K562 (cell line): Measurements from ENCODE around the gene RAB31. TPM values are rescaled to one million over a fixed set of nuclear protein-coding genes. Genes with fewer than 3 reads are reported as not detected.

ENCODE experiments used
- ATAC-seq: fragments of 200-7000 bp; cut with Tn5 transposase; 3 replicates; pipeline ENCODE4 v1.9.1; 2020; ENCODE audit warnings: moderate library complexity
- BruUV-seq: library from RNA; stranded (reverse); fragments of 400-500 nt; replicated peaks from 2 replicates; lab custom pipeline; 2021; lab: Mats Ljungman, UMichigan
- CTCF ChIA-PET: fragments of 300-600 bp; formaldehyde crosslinking; extraction: SDS; loops from one replicate; lab custom pipeline; 2021; ENCODE audit warnings: low intra/inter-chr PET ratio; lab: Yijun Ruan, JAX
- POLR2A ChIA-PET: fragments of 300-600, 350-650 bp; sonication (Branson Sonifier 250); formaldehyde crosslinking; extraction: SDS; loops from one replicate; lab custom pipeline; 2021; ENCODE audit warnings: antibody characterized with exemption, inconsistent platforms; lab: Yijun Ruan, JAX
- DNase-seq, 4 experiments: peaks; one replicate each; pipeline versions ENCODE4 v3.0.0 to v3.0.0-alpha.2; 2011 to 2018; ENCODE audit warnings: low spot score in 3 of 4, mixed read lengths in 3 of 4; ENCODE audit errors: extremely low read depth in 1 of 4
- FAIRE-seq: peaks from 2 replicates; lab custom pipeline; 2011; peaks lifted over from hg19 to GRCh38; lab: Jason Lieb, UNC
- H2AFZ ChIP-seq: 2 replicates; pipeline ENCODE4 v1.6.0; 2011; ENCODE audit warnings: low read depth, low read length, control low read depth, inconsistent platforms
- H3K27ac ChIP-seq: fragments of 200-600 bp; 3 replicates; pipeline ENCODE4 v1.8.0; 2011; ENCODE audit warnings: low read depth, mild to moderate bottlenecking, control low read depth, inconsistent platforms, low read length, moderate library complexity, mixed read lengths; ENCODE audit errors: extremely low read depth
- H3K27me3 ChIP-seq, 2 experiments: fragments of 300-600 bp in 1 of 2; 2 replicates in 1 of 2; 3 replicates in 1 of 2; pipeline versions ENCODE4 v1.6.0 to v1.8.0; 2011; ENCODE audit warnings: inconsistent platforms in 2 of 2, low read length in 2 of 2, mild to moderate bottlenecking in 1 of 2, mixed read lengths in 1 of 2, moderate library complexity in 1 of 2; ENCODE audit not compliant: control insufficient read depth in 2 of 2, insufficient read depth in 2 of 2
- H3K36me3 ChIP-seq: fragments of 300-600 bp; 3 replicates; pipeline ENCODE4 v1.8.0; 2011; ENCODE audit warnings: mild to moderate bottlenecking, low read length, inconsistent platforms; ENCODE audit not compliant: control insufficient read depth, insufficient read depth
- H3K4me1 ChIP-seq, 2 experiments: fragments of 200-600 bp in 1 of 2; replicated peaks in 1 of 2; 2 replicates in 1 of 2; 3 replicates in 1 of 2; pipeline versions ENCODE4 v1.5.1 to v1.8.0; 2011; ENCODE audit warnings: inconsistent platforms in 2 of 2, low read length in 2 of 2, mild to moderate bottlenecking in 1 of 2, mixed read lengths in 1 of 2, moderate library complexity in 1 of 2; ENCODE audit not compliant: control insufficient read depth in 2 of 2, insufficient read depth in 2 of 2
- H3K4me2 ChIP-seq: 2 replicates; pipeline ENCODE4 v1.6.1; 2011; ENCODE audit warnings: low read length, control low read depth, inconsistent platforms, mixed read lengths; ENCODE audit not compliant: insufficient read depth
- H3K4me3 ChIP-seq: fragments of 200-600 bp; sonication (generic), shearing (Covaris generic); 2 replicates; pipeline ENCODE4 v1.5.1; 2016; ENCODE audit warnings: control low read depth, inconsistent platforms
- H3K79me2 ChIP-seq: fragments of 200-600 bp; 3 replicates; pipeline ENCODE4 v1.8.0; 2011; ENCODE audit warnings: low read length, inconsistent platforms; ENCODE audit not compliant: control insufficient read depth, insufficient read depth
- H3K9ac ChIP-seq, 2 experiments: 2 replicates each; pipeline versions ENCODE4 v1.6.0 to v1.6.1; 2011; ENCODE audit warnings: low read depth in 2 of 2, low read length in 2 of 2, control low read depth in 1 of 2, inconsistent platforms in 1 of 2, mild to moderate bottlenecking in 1 of 2, mixed read lengths in 1 of 2; ENCODE audit not compliant: insufficient read depth in 1 of 2
- H3K9me1 ChIP-seq: one replicate; pipeline ENCODE4 v1.6.0; 2011; ENCODE audit warnings: inconsistent platforms, mild to moderate bottlenecking, low read length, moderate library complexity; ENCODE audit not compliant: control insufficient read depth, insufficient read depth
- H3K9me3 ChIP-seq: replicated peaks from 2 replicates; pipeline ENCODE4 v1.5.1; 2011; ENCODE audit warnings: low read depth, low read length, inconsistent platforms; ENCODE audit not compliant: control insufficient read depth, insufficient read depth
- H4K20me1 ChIP-seq: replicated peaks from 2 replicates; pipeline ENCODE4 v1.6.1; 2011; ENCODE audit warnings: low read length, inconsistent platforms, mixed read lengths; ENCODE audit not compliant: control insufficient read depth, insufficient read depth
- ATF1 ChIP-seq, 2 experiments: fragments of 450-650 bp in 1 of 2; IDR thresholded peaks; 2 replicates each; pipeline ENCODE4 v1.6.1; 2016; ENCODE audit warnings: missing compliant biosample characterization in 1 of 2, missing genetic modification characterization in 1 of 2
- DPF2 ChIP-seq: fragments of 450-650 bp; IDR thresholded peaks from 2 replicates; pipeline ENCODE4 v1.6.1; 2016
- ETV6 ChIP-seq, 3 experiments: fragments of 150-350 bp in 1 of 3; sonication (generic) in 1 of 3; formaldehyde crosslinking in 1 of 3; IDR thresholded peaks; 2 replicates each; pipeline versions ENCODE4 v1.6.1 to v1.8.0; 2014 to 2022; ENCODE audit warnings: borderline replicate concordance in 2 of 3, low read depth in 2 of 3, antibody characterized with exemption in 1 of 3, low read length in 1 of 3, mild to moderate bottlenecking in 1 of 3, missing genetic modification reagents in 1 of 3
- NCOA2 ChIP-seq, 2 experiments: fragments of 450-650 bp; IDR thresholded peaks; 2 replicates each; pipeline ENCODE4 v1.6.1; 2018; ENCODE audit warnings: mild to moderate bottlenecking in 2 of 2, moderate library complexity in 1 of 2; ENCODE audit not compliant: partially characterized antibody in 2 of 2
- NONO ChIP-seq, 2 experiments: fragments of 200-400 bp in 1 of 2; fragments of 450-650 bp in 1 of 2; formaldehyde crosslinking in 1 of 2; IDR thresholded peaks; 2 replicates each; pipeline ENCODE4 v1.6.1; 2017; ENCODE audit warnings: low read depth in 2 of 2, mild to moderate bottlenecking in 2 of 2, moderate library complexity in 2 of 2, low read length in 1 of 2
- ZNF41 ChIP-seq: fragments of 250-450 bp; sonication (Bioruptor Pico); conservative IDR thresholded peaks from 2 replicates; pipeline ENCODE4 v1.4.0; 2020; ENCODE audit warnings: mild to moderate bottlenecking
- WGBS: fragments of 100-300 bp; shearing (Covaris generic); methylation state at CpG from one replicate; pipeline ENCODE4 v1.1.6; 2016; ENCODE audit warnings: low coverage, mixed read lengths; ENCODE audit not compliant: insufficient coverage; ENCODE audit errors: missing lambda C conversion rate; 5-methylcytosine and 5-hydroxymethylcytosine counted together
- in situ Hi-C: fragments of 300-500 bp; cut with MboI; formaldehyde crosslinking; loops from 4 replicates; pipeline ENCODE4 v1.15.0; 2018; ENCODE audit warnings: inconsistent platforms, mixed read lengths
- intact Hi-C: fragments of 100-400 bp; cut with micrococcal nuclease; formaldehyde crosslinking; loops from 2 replicates; pipeline ENCODE4 v1.14.2; 2022
- polyA plus RNA-seq, 8 experiments: library from polyadenylated mRNA; depleted of rRNA in 4 of 8; stranded (reverse) in 5 of 8; unstranded in 3 of 8; fragments of >200 nt; fragmentation: Nextera tagmentation in 2 of 8; fragmentation: Illumina TruSeq in 1 of 8; extraction: Ambion mirVana in 2 of 8; extraction: Trizol in 1 of 8; gene quantifications; 2 replicates each; pipeline versions ENCODE4 v1.2.1 to v1.2.3, GENCODE V29; 2011 to 2014; ENCODE audit warnings: inconsistent platforms in 1 of 8, missing spikeins in 1 of 8
- total RNA-seq, 7 experiments: library from RNA; depleted of rRNA in 6 of 7; stranded (reverse); fragments of >200 nt in 6 of 7; fragmentation: Illumina TruSeq in 2 of 7; extraction: Trizol in 2 of 7; gene quantifications; 2 replicates each; pipeline versions ENCODE4 v1.2.1 to v1.2.3, GENCODE V29; 2011 to 2021; ENCODE audit warnings: low replicate concordance in 1 of 7
- TF ChIP-seq, protein P1 (sequence below): fragments of 450-650 bp; IDR thresholded peaks from one replicate; pipeline ENCODE4 v1.6.1; 2018; ENCODE audit warnings: mild to moderate bottlenecking, moderate library complexity; ENCODE audit not compliant: partially characterized antibody
- TF ChIP-seq, protein P2 (sequence below): sonication (generic); formaldehyde crosslinking; IDR thresholded peaks from 2 replicates; pipeline ENCODE4 v1.8.1; 2022; ENCODE audit warnings: missing genetic modification reagents
- TF ChIP-seq, protein P3 (sequence below), 2 experiments: fragments of 450-650 bp; formaldehyde crosslinking in 1 of 2; IDR thresholded peaks; 2 replicates each; pipeline versions ENCODE4 v1.4.0 to v1.6.1; 2014 to 2020; ENCODE audit warnings: mild to moderate bottlenecking in 2 of 2, borderline replicate concordance in 1 of 2, low read depth in 1 of 2

The RAB31 gene
- total and polyA plus RNA-seq, 9 of the 15 experiments (the other 6 are each of a cell fraction or from before 2014, with no cell fraction given), result 20.7 to 70.4 (median 41.3) TPM

DNA sequence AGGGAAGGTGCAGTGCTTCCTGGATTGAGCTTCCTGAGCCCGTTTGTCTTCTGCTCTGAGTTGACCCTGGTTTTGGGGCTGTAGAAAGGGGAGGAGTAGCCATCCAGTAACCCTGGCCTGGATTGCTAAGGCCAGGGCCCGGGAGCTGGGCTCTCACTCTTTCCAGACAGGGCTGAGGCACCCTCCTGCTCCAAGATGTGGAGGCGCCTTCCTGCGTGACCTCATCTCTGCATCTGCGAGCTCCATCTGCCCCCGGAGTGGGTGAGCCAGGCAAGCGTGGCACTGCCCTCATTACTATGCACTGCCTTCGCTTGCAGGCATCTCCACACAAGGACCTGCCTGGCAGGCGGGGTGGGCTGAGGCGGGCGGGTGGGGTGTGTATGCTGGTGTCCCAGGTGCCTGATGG lies 58.0 kb downstream of the RAB31 start (continued):
- TF ChIP-seq, protein P1, sequence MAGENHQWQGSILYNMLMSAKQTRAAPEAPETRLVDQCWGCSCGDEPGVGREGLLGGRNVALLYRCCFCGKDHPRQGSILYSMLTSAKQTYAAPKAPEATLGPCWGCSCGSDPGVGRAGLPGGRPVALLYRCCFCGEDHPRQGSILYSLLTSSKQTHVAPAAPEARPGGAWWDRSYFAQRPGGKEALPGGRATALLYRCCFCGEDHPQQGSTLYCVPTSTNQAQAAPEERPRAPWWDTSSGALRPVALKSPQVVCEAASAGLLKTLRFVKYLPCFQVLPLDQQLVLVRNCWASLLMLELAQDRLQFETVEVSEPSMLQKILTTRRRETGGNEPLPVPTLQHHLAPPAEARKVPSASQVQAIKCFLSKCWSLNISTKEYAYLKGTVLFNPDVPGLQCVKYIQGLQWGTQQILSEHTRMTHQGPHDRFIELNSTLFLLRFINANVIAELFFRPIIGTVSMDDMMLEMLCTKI, result no peak
- no peak for TF ChIP-seq ATF1 (CRISPR knock-in tag; IDR thresholded peaks at IDR 0.05)
- no peak for TF ChIP-seq ATF1 (tag; IDR thresholded peaks at IDR 0.05)

DNA sequence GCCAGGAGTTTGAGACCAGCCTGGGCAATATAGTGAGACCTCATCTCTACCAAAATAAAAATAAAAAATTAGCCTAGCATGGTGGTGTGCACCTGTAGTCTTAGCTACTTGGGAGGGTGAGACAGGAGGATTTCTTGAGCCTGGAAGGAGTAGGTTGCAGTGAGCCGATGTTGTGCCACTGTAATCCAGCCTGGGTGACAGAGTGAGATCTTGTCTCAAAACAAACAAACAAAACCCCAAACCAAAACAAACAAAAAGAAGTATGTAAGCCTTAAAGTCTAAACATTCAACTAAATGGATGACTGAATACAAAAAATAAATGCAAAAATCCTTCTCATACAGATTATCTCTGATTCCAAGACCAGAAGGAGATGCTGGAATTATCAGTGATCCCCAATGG lies 58.6 kb downstream of the RAB31 start:
- peaks cover 3% of the 10 kb centered on the region; the same call in 1 of the 3 replicates for H3K36me3 ChIP-seq
- CTCF ChIA-PET, result no interaction called here
- peaks cover 18 to 31% of the 10 kb centered on the region in 2 experiments for H3K4me1 ChIP-seq
- WGBS, result 63% methylated on average over 1 of the region's 1 CpG
- peaks cover 29% of the 10 kb centered on the region for H3K79me2 ChIP-seq
- H3K9ac ChIP-seq, result no peak overlapping the region
- intact Hi-C loops, result no loop called here
- no peak overlapping the region for H3K4me2 ChIP-seq
- no peaks in the 10 kb centered on the region for H3K9me1 ChIP-seq
- no TSS peak for BruUV-seq
- FAIRE-seq, result no peak
- no peak overlapping the region for H3K4me3 ChIP-seq
- no peak overlapping the region for H3K27ac ChIP-seq
- POLR2A ChIA-PET, result no interaction called here
- no peaks in the 10 kb centered on the region for H3K27me3 ChIP-seq
- in situ Hi-C loops, result no loop called here
- ATAC-seq, result no peak
- no peaks in the 10 kb centered on the region for H4K20me1 ChIP-seq
- no peak for DNase-seq
- H3K9me3 ChIP-seq, result 0 out of 2 replicates have a peak, but pooled peaks cover 3% of the 10 kb centered on the region
- H2AFZ ChIP-seq, result no peak overlapping the region
- no peak for TF ChIP-seq ETV6 (IDR thresholded peaks at IDR 0.05; ENCODE audit: borderline replicate concordance in 1 of 2, low read depth in 2 of 2, low read length in 1 of 2)
- TF ChIP-seq ETV6 (CRISPR knock-in tag; IDR thresholded peaks at IDR 0.05; ENCODE audit: borderline replicate concordance), result no peak
- no peak for TF ChIP-seq NCOA2 (IDR thresholded peaks at IDR 0.05; ENCODE audit: partially characterized antibody in 2 of 2)
- no peak for TF ChIP-seq ZNF41
- no peak for TF ChIP-seq NONO (IDR thresholded peaks at IDR 0.05; ENCODE audit: low read depth in 2 of 2, low read length in 1 of 2)
- no peak for TF ChIP-seq DPF2
- TF ChIP-seq, protein P2, sequence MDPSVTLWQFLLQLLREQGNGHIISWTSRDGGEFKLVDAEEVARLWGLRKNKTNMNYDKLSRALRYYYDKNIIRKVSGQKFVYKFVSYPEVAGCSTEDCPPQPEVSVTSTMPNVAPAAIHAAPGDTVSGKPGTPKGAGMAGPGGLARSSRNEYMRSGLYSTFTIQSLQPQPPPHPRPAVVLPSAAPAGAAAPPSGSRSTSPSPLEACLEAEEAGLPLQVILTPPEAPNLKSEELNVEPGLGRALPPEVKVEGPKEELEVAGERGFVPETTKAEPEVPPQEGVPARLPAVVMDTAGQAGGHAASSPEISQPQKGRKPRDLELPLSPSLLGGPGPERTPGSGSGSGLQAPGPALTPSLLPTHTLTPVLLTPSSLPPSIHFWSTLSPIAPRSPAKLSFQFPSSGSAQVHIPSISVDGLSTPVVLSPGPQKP (CRISPR knock-in tag), result no peak
- TF ChIP-seq, protein P3, sequence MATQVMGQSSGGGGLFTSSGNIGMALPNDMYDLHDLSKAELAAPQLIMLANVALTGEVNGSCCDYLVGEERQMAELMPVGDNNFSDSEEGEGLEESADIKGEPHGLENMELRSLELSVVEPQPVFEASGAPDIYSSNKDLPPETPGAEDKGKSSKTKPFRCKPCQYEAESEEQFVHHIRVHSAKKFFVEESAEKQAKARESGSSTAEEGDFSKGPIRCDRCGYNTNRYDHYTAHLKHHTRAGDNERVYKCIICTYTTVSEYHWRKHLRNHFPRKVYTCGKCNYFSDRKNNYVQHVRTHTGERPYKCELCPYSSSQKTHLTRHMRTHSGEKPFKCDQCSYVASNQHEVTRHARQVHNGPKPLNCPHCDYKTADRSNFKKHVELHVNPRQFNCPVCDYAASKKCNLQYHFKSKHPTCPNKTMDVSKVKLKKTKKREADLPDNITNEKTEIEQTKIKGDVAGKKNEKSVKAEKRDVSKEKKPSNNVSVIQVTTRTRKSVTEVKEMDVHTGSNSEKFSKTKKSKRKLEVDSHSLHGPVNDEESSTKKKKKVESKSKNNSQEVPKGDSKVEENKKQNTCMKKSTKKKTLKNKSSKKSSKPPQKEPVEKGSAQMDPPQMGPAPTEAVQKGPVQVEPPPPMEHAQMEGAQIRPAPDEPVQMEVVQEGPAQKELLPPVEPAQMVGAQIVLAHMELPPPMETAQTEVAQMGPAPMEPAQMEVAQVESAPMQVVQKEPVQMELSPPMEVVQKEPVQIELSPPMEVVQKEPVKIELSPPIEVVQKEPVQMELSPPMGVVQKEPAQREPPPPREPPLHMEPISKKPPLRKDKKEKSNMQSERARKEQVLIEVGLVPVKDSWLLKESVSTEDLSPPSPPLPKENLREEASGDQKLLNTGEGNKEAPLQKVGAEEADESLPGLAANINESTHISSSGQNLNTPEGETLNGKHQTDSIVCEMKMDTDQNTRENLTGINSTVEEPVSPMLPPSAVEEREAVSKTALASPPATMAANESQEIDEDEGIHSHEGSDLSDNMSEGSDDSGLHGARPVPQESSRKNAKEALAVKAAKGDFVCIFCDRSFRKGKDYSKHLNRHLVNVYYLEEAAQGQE (IDR thresholded peaks at IDR 0.05; ENCODE audit: borderline replicate concordance), result no peak
- TF ChIP-seq, protein P3 (CRISPR knock-in tag; IDR thresholded peaks at IDR 0.05; ENCODE audit: low read depth), result no peak
